SKM-1 treated with dmso at 0.1 percent for 144 hours (cell line): ENCODE results near the gene TFCP2L1.

Experiments
- DNase-seq: peaks from one replicate; lab custom pipeline; 2025; ENCODE audit not compliant: unreplicated experiment; lab: John Stamatoyannopoulos, UW

TFCP2L1 gene

GRCh38 chr2:121200011-121200347 lies 85.0 kb downstream of the TFCP2L1 start:
- no peak for DNase-seq

GRCh38 chr2:121199281-121200010 lies 85.6 kb downstream of the TFCP2L1 start:
- DNase-seq: no peak

- peak; percentile 52 for DNase-seq
Measured at GRCh38 chr2:121197369-121198091, 87.5 kb downstream of the TFCP2L1 start.

GRCh38 chr2:121196849-121197155 lies 88.2 kb downstream of the TFCP2L1 start:
- DNase-seq: no peak

- DNase-seq: no peak
Measured at GRCh38 chr2:121196132-121196848, 88.7 kb downstream of the TFCP2L1 start.

GRCh38 chr2:121195036-121195435 lies 90.0 kb downstream of the TFCP2L1 start:
- no peak for DNase-seq

GRCh38 chr2:121194626-121195025 lies 90.4 kb downstream of the TFCP2L1 start:
- no peak for DNase-seq

GRCh38 chr2:121193185-121193584 lies 91.8 kb downstream of the TFCP2L1 start:
- no peak for DNase-seq

- no peak for DNase-seq
Measured at GRCh38 chr2:121192576-121192975, 92.4 kb downstream of the TFCP2L1 start.

GRCh38 chr2:121191191-121192170 lies 93.5 kb downstream of the TFCP2L1 start:
- DNase-seq: no peak

- no peak for DNase-seq
Measured at GRCh38 chr2:121189661-121190381, 95.2 kb downstream of the TFCP2L1 start.

GRCh38 chr2:121189011-121189410 lies 96.0 kb downstream of the TFCP2L1 start:
- DNase-seq: peak; percentile 3

GRCh38 chr2:121187982-121188411 lies 97.0 kb downstream of the TFCP2L1 start:
- no peak for DNase-seq

GRCh38 chr2:121187351-121187981 lies 97.5 kb downstream of the TFCP2L1 start:
- DNase-seq: no peak

- DNase-seq: no peak
Measured at GRCh38 chr2:121186261-121186660, 98.7 kb downstream of the TFCP2L1 start.

GRCh38 chr2:121185571-121186074 lies 99.4 kb downstream of the TFCP2L1 start:
- DNase-seq: no peak

GRCh38 chr2:121185111-121185510 lies 99.9 kb downstream of the TFCP2L1 start:
- DNase-seq: no peak

GRCh38 chr2:121184248-121184862 lies 100.6 kb downstream of the TFCP2L1 start:
- DNase-seq: no peak

GRCh38 chr2:121182520-121182919 lies 102.5 kb downstream of the TFCP2L1 start:
- no peak for DNase-seq
